Calu3 (cell line): Measurements from ENCODE around the gene TTBK2. TPM values are rescaled to one million over a fixed set of nuclear protein-coding genes. Genes with fewer than 3 reads are reported as not detected.
"Not testable (repeated sequence)": the region's sequence is repeated elsewhere in the genome, so short reads cannot be mapped to it uniquely, and the experiment has no call there.

Experiments used
- Bru-seq: library from RNA; stranded (reverse); fragments of 400-500 nt; gene quantifications from one replicate; lab custom pipeline; 2021; lab: Mats Ljungman, UMichigan
- BruChase-seq, 2 experiments: library from RNA; stranded (reverse); fragments of 400-500 nt; gene quantifications; one replicate each; lab custom pipeline; 2021; lab: Mats Ljungman, UMichigan
- BruUV-seq: library from RNA; stranded (reverse); fragments of 400-500 nt; replicated peaks from 2 replicates; lab custom pipeline; 2021; lab: Mats Ljungman, UMichigan
- CTCF ChIA-PET: fragments of 300-600 bp; sonication (Branson Sonifier 250); formaldehyde crosslinking; loops from one replicate; lab custom pipeline; 2022; ENCODE audit warnings: antibody characterized with exemption; lab: Charles Lee
- DNase-seq: peaks from one replicate; pipeline ENCODE4 v3.0.0; 2022
- H3K27ac Mint-ChIP-seq: one replicate; pipeline ENCODE4 v1.8.0; 2022; ENCODE audit warnings: mixed read lengths; ENCODE audit not compliant: unreplicated experiment
- H3K27me3 Mint-ChIP-seq: one replicate; pipeline ENCODE4 v1.8.0; 2022; ENCODE audit warnings: mixed read lengths; ENCODE audit not compliant: unreplicated experiment
- H3K36me3 Mint-ChIP-seq: one replicate; pipeline ENCODE4 v1.8.0; 2022; ENCODE audit warnings: mild to moderate bottlenecking, moderate library complexity, mixed read lengths; ENCODE audit not compliant: insufficient read depth, unreplicated experiment
- H3K4me1 Mint-ChIP-seq: one replicate; pipeline ENCODE4 v1.8.0; 2022; ENCODE audit warnings: mild to moderate bottlenecking, low read depth, mixed read lengths; ENCODE audit not compliant: unreplicated experiment
- H3K4me3 Mint-ChIP-seq: one replicate; pipeline ENCODE4 v1.8.0; 2022; ENCODE audit warnings: mild to moderate bottlenecking, low read depth, moderate library complexity, mixed read lengths; ENCODE audit not compliant: unreplicated experiment
- H3K9me3 Mint-ChIP-seq: one replicate; pipeline ENCODE4 v1.8.0; 2022; ENCODE audit warnings: low read depth, mixed read lengths; ENCODE audit not compliant: unreplicated experiment
- CTCF ChIP-seq: fragments of 200-600 bp; IDR thresholded peaks from one replicate; pipeline ENCODE4 v1.8.0; 2022; ENCODE audit warnings: antibody characterized with exemption; ENCODE audit not compliant: unreplicated experiment
- intact Hi-C: fragments of 100-400 bp; cut with micrococcal nuclease; formaldehyde crosslinking; loops from one replicate; pipeline ENCODE4 v1.10.0; 2022; ENCODE audit not compliant: unreplicated experiment
- long read RNA-seq: library from polyadenylated mRNA; stranded (forward); transcript quantifications from one replicate; pipeline ENCODE4 v2.0.0, GENCODE V29; 2022
- total RNA-seq: library from RNA; stranded (reverse); gene quantifications from 2 replicates; pipeline ENCODE4 v1.2.3, GENCODE V29; 2022

Gene TTBK2
- 5.3 TPM in 2 replicates for total RNA-seq
- Bru-seq, nascent RNA, result percentile 48 among the genes with signal in this experiment
- percentile 51 among the genes with signal in this experiment for BruChase-seq, experiment 1, labeled RNA remaining after a 6-hour chase
- BruChase-seq, experiment 2, labeled RNA remaining after a 2-hour chase, result percentile 53 among the genes with signal in this experiment
- long read RNA-seq, partial matches to known transcripts, result 0 of 5 reads
- long read RNA-seq, other reads (novel, unspliced or antisense), result 5 of 5 reads

GRCh38 chr15:42920519-42921341 lies at the start of gene TTBK2:
Gene TTBK2, minus strand, starts transcription at chr15:42920778. Its CDS starts 42,161 bp downstream, at chr15:42878617.
- intact Hi-C loops, result no loop called here
- peak within 1 kb of the TSS; percentile 89 for H3K4me3 Mint-ChIP-seq
- no peak for TF ChIP-seq CTCF

GRCh38 chr15:42964476-42964875 lies 43.9 kb upstream of the TTBK2 start:
- Mint-ChIP-seq H3K9me3 (no peaks in the 10 kb centered on the region), H3K27me3 (no peaks in the 10 kb centered on the region), H3K36me3 (peaks cover 11% of the 10 kb centered on the region), H3K4me1 (no peaks in the 10 kb centered on the region), H3K4me3 (no peak overlapping the region), H3K27ac (no peak overlapping the region)
- intact Hi-C loops, result no loop called here
- CTCF ChIA-PET, result no interaction called here
- DNase-seq, result no peak
- no TSS peak for BruUV-seq
- TF ChIP-seq CTCF, result no peak

More at GRCh38 chr15:42920519-42921341, at the start of gene TTBK2:
- Mint-ChIP-seq H3K27ac (peak within 1 kb of the TSS; percentile 58), H3K9me3 (no peaks in the 10 kb centered on the region), H3K4me1 (no peaks in the 10 kb centered on the region), H3K27me3 (no peaks in the 10 kb centered on the region), H3K36me3 (peaks cover 16% of the 10 kb centered on the region)
- CTCF ChIA-PET, result no interaction called here
- BruUV-seq, result no TSS peak
- DNase-seq, result peak; percentile 95

- no peaks in the 10 kb centered on the region for H3K27me3 Mint-ChIP-seq
- intact Hi-C loops, result no loop called here
- H3K9me3 Mint-ChIP-seq, result peaks cover 2% of the 10 kb centered on the region
- H3K36me3 Mint-ChIP-seq, result peaks cover 6% of the 10 kb centered on the region
- H3K4me3 Mint-ChIP-seq, result no peak overlapping the region
- TF ChIP-seq CTCF, result no peak
- H3K4me1 Mint-ChIP-seq, result no peaks in the 10 kb centered on the region
- H3K27ac Mint-ChIP-seq, result no peak overlapping the region
- DNase-seq, result no peak
- CTCF ChIA-PET, result no interaction called here
- BruUV-seq, result no TSS peak
These were observed 34.9 kb upstream of the TTBK2 start for GRCh38 chr15:42955518-42955917.

- Mint-ChIP-seq H3K27me3 (no peaks in the 10 kb centered on the region), H3K27ac (no peak overlapping the region), H3K4me3 (no peak overlapping the region), H3K9me3 (peaks cover 2% of the 10 kb centered on the region), H3K36me3 (peaks cover 6% of the 10 kb centered on the region), H3K4me1 (no peaks in the 10 kb centered on the region)
- TF ChIP-seq CTCF, result no peak
- no peak for DNase-seq
- no TSS peak for BruUV-seq
- intact Hi-C loops, result no loop called here
- CTCF ChIA-PET, result interaction anchor here (0.7 kb wide), 1 partner anchor 29 kb away, joined by 6 read pairs; no protein-coding TSS in a partner anchor
These were observed 33.7 kb upstream of the TTBK2 start for GRCh38 chr15:42954291-42954690.

GRCh38 chr15:42948898-42949297 lies 28.3 kb upstream of the TTBK2 start:
- CTCF ChIA-PET, DNase-seq, intact Hi-C loops, H3K9me3 Mint-ChIP-seq, H3K27me3 Mint-ChIP-seq, BruUV-seq, H3K4me3 Mint-ChIP-seq, H3K27ac Mint-ChIP-seq, H3K4me1 Mint-ChIP-seq, H3K36me3 Mint-ChIP-seq: not testable (repeated sequence)
